ENCODE data around the gene ERCC1.

- TF ChIP-seq CTCF (IDR thresholded peaks at IDR 0.05; ENCODE audit: low read depth, low read length, poor library complexity, severe bottlenecking) (no peak), EZH2phosphoT487 (IDR thresholded peaks at IDR 0.05; ENCODE audit: borderline replicate concordance, low read length) (no peak)
Observed at GRCh38 chr19:45440873-45441654, 17.3 kb upstream of the ERCC1 start.

All from DOHH2 (cell line).